ENCODE results near the gene GLOD4.
"Not testable (repeated sequence)": the region's sequence is repeated elsewhere in the genome, so short reads cannot be mapped to it uniquely, and the experiment has no call there.

GLOD4 gene

DNA sequence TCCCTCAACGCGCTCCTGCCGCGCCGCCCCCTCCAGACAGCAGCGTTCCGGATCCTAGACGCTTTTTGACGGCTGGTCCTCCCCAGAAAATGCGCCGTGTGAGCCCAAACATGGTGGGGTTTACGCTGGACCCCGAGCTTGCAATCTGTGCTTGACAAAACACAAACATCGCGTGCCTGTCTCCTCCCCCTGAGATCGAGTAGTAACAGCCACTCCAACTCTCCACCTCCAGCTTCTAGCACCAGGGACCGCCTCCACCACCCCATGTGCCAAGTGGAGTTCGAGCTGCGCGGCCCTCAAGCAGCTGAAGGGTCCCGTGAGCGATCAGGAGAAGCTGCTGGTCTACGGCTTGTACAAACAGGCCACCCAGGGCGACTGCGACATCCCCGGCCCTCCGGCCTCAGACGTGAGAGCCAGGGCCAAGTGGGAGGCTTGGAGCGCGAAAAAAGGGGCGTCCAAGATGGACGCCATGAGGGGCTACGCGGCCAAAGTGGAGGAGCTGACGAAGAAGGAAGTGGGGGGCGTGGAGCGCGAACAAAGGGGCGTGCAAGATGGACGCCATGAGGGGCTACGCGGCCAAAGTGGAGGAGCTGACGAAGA lies 29.4 kb downstream of the GLOD4 start:
- WGBS, 2 experiments, result 68% methylated on average over 40 to 43 of the region's 43 CpGs
- H3K27ac ChIP-seq (ENCODE audit: insufficient read depth, low read depth, low read length, poor library complexity, severe bottlenecking), result peak overlapping the region; percentile 36

DNA sequence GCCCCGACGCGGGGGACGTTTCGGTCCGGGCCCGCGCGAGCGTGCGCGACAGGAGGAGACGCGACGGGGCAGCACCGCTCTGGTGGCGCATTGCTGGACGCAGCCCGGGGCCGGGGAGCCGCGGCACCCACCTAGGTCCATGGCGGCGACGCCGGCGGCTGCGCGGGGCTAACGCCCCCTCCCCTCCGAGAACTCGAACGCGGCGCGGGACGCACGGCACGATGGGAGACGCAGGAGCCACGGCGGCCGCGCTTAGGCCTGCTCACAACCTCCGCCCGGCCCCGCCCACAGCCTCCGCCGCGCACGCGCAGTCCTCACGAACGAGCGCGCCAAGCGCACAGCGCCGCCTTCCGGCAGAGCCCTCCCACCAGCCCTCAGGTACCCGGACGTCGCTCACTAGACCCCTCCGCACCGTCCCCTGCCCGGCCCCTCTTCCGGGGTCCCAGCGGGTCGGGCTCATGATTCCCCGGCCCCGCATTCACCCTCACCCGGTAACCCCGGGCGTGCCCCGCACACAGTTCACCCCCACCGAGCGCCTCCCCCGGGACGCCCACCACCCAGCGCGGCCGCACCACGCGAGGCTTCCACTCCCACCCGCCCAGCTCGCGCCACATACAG lies 30.0 kb downstream of the GLOD4 start, which contains the start of gene GEMIN4:
Gene GEMIN4 (minus strand): TSS at position 263 of the 618 bp plus-strand sequence. CDS start 122 bp downstream, at position 141.
- Histone ChIP-seq H3K36me3 (ENCODE audit: control insufficient read depth, insufficient read depth, low read length) (peaks cover 16% of the 10 kb centered on the region), H3K9me3 (ENCODE audit: control insufficient read depth, low read length) (no peaks in the 10 kb centered on the region), H3K4me3 (ENCODE audit: insufficient read depth, low read depth, low read length) (peak within 1 kb of the TSS; percentile 93), H3K27me3 (ENCODE audit: control insufficient read depth, insufficient read depth, low read length, poor library complexity, severe bottlenecking) (no peaks in the 10 kb centered on the region), H3K4me1 (ENCODE audit: control insufficient read depth, insufficient read depth, low read length) (peaks cover 6% of the 10 kb centered on the region), H3K27ac (ENCODE audit: insufficient read depth, low read depth, low read length, poor library complexity, severe bottlenecking) (peak within 1 kb of the TSS; percentile 36)
- 1% methylated on average over 87 of the region's 87 CpGs for WGBS, 2 experiments

More for the DNA sequence above, 29.4 kb downstream of the GLOD4 start:
- H3K4me1 ChIP-seq (ENCODE audit: control insufficient read depth, insufficient read depth, low read length), result peaks cover 6% of the 10 kb centered on the region
- H3K9me3 ChIP-seq (ENCODE audit: control insufficient read depth, low read length), result no peaks in the 10 kb centered on the region
- H3K36me3 ChIP-seq (ENCODE audit: control insufficient read depth, insufficient read depth, low read length), result peaks cover 10% of the 10 kb centered on the region
- H3K4me3 ChIP-seq (ENCODE audit: insufficient read depth, low read depth, low read length), result peak overlapping the region; percentile 93
- no peaks in the 10 kb centered on the region for H3K27me3 ChIP-seq (ENCODE audit: control insufficient read depth, insufficient read depth, low read length, poor library complexity, severe bottlenecking)

DNA sequence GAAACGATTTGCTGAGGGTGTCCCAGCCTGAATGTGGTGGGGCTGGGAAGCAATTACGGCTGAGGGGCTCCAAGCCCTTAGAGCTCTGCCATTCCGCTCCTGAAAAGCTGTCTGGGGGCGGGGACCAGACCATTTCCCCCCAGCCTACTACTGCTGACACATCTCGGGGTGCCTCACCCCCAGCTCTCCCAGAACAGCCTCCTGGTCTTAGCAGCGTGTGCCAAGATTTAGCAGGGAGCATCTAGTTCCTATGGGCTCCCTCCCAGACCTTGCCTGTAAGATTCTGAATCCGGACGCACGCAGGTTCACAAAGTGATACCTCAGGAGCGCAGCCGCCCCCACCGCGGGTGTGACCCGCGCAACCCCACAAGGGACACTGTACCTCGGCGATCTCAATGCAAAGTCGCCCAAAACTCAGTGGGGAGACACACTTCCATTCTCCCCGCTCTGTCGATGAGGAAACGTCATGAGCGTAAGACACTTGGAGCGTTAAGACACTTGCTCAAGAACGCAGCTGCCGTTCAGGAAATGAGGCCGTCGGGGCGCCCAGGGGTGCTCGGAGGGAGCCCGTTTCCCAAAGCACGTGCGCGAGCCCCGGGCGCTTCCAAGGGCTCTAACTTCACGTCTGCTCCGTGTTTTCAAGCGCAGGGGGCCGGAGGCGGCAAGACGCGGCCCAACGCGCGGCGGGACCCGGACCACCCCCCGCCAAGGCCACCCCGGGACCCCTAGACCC lies 30.6 kb downstream of the GLOD4 start:
- Histone ChIP-seq H3K27me3 (ENCODE audit: control insufficient read depth, insufficient read depth, low read length, poor library complexity, severe bottlenecking) (no peaks in the 10 kb centered on the region), H3K9me3 (ENCODE audit: control insufficient read depth, low read length) (no peaks in the 10 kb centered on the region), H3K4me1 (ENCODE audit: control insufficient read depth, insufficient read depth, low read length) (peaks cover 6% of the 10 kb centered on the region), H3K4me3 (ENCODE audit: insufficient read depth, low read depth, low read length) (peak overlapping the region; percentile 93), H3K36me3 (ENCODE audit: control insufficient read depth, insufficient read depth, low read length) (peaks cover 22% of the 10 kb centered on the region), H3K27ac (ENCODE audit: insufficient read depth, low read depth, low read length, poor library complexity, severe bottlenecking) (no peak overlapping the region)
- 4% methylated on average over 49 of the region's 49 CpGs for WGBS, 2 experiments

DNA sequence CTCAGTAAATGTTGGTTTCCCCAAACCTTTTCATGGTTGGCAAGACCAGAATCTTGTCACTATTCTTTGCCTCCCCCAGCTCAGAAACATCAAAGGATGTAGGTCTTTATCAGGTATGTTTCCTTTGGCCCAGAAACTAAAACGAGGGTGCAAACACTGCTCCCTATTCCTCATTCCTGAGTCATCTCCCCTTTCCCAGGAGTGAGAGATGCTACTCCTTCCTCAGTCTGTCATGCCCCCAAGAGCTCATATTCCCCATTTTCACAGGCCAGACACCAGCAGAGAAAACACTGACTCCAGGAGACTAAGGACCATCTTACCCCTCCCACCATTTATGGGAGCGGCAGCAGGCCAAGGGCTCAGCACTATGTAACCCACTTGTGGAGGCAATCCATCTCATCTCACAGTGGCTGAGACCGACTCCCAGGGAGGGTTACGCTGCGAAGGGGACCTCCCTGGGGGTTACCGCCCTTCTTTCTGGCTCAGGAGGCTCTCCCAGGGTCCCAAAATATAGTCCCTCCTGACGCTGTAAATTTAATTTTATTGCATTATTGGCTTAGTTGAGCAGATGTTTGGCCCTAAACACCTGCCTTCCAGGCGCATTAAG lies 31.5 kb downstream of the GLOD4 start:
- Histone ChIP-seq H3K4me1 (ENCODE audit: control insufficient read depth, insufficient read depth, low read length) (peaks cover 6% of the 10 kb centered on the region), H3K4me3 (ENCODE audit: insufficient read depth, low read depth, low read length) (peak overlapping the region; percentile 93)
- 89 to 91% methylated on average over 8 of the region's 8 CpGs for WGBS, 2 experiments

DNA sequence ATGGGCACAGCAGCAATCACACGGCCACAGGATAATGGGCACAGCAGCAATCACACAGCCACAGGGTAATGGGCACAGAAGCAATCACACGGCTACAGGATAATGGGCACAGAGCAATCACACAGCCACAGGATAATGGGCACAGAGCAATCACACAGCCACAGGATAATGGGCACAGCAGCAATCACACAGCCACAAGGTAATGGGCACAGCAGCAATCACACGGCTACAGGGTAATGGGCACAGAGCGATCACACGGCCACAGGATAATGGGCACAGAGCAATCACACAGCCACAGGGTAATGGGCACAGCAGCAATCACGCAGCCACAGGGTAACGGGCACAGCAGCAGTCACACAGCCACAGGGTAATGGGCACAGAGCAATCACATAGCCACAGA lies 32.7 kb downstream of the GLOD4 start:
- not testable (repeated sequence) for H3K27ac ChIP-seq (ENCODE audit: insufficient read depth, low read depth, low read length, poor library complexity, severe bottlenecking); H3K4me1 ChIP-seq (ENCODE audit: control insufficient read depth, insufficient read depth, low read length); H3K9me3 ChIP-seq (ENCODE audit: control insufficient read depth, low read length); H3K27me3 ChIP-seq (ENCODE audit: control insufficient read depth, insufficient read depth, low read length, poor library complexity, severe bottlenecking); H3K4me3 ChIP-seq (ENCODE audit: insufficient read depth, low read depth, low read length)
- 68 to 69% methylated on average over 7 of the region's 7 CpGs for WGBS, 2 experiments
- H3K36me3 ChIP-seq (ENCODE audit: control insufficient read depth, insufficient read depth, low read length), result peaks cover 40% of the 10 kb centered on the region

More for the DNA sequence above, 31.5 kb downstream of the GLOD4 start:
- Histone ChIP-seq H3K36me3 (ENCODE audit: control insufficient read depth, insufficient read depth, low read length) (peaks cover 30% of the 10 kb centered on the region), H3K9me3 (ENCODE audit: control insufficient read depth, low read length) (no peaks in the 10 kb centered on the region), H3K27ac (ENCODE audit: insufficient read depth, low read depth, low read length, poor library complexity, severe bottlenecking) (no peak overlapping the region), H3K27me3 (ENCODE audit: control insufficient read depth, insufficient read depth, low read length, poor library complexity, severe bottlenecking) (no peaks in the 10 kb centered on the region)

DNA sequence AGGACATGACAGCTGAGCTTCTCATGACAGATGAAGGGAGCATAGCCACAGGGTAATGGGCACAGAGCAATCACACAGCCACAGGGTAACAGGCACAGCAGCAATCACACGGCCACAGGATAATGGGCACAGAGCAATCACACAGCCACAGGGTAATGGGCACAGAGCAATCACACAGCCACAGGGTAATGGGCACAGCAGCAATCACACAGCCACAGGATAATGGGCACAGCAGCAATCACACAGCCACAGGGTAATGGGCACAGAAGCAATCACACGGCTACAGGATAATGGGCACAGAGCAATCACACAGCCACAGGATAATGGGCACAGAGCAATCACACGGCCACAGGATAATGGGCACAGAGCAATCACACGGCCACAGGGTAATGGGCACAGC lies 33.5 kb downstream of the GLOD4 start:
- peaks cover 43% of the 10 kb centered on the region for H3K36me3 ChIP-seq (ENCODE audit: control insufficient read depth, insufficient read depth, low read length)
- H3K27ac ChIP-seq (ENCODE audit: insufficient read depth, low read depth, low read length, poor library complexity, severe bottlenecking); H3K4me1 ChIP-seq (ENCODE audit: control insufficient read depth, insufficient read depth, low read length); H3K27me3 ChIP-seq (ENCODE audit: control insufficient read depth, insufficient read depth, low read length, poor library complexity, severe bottlenecking); H3K4me3 ChIP-seq (ENCODE audit: insufficient read depth, low read depth, low read length); H3K9me3 ChIP-seq (ENCODE audit: control insufficient read depth, low read length): not testable (repeated sequence)
- 92 to 97% methylated on average over 4 of the region's 4 CpGs for WGBS, 2 experiments

DNA sequence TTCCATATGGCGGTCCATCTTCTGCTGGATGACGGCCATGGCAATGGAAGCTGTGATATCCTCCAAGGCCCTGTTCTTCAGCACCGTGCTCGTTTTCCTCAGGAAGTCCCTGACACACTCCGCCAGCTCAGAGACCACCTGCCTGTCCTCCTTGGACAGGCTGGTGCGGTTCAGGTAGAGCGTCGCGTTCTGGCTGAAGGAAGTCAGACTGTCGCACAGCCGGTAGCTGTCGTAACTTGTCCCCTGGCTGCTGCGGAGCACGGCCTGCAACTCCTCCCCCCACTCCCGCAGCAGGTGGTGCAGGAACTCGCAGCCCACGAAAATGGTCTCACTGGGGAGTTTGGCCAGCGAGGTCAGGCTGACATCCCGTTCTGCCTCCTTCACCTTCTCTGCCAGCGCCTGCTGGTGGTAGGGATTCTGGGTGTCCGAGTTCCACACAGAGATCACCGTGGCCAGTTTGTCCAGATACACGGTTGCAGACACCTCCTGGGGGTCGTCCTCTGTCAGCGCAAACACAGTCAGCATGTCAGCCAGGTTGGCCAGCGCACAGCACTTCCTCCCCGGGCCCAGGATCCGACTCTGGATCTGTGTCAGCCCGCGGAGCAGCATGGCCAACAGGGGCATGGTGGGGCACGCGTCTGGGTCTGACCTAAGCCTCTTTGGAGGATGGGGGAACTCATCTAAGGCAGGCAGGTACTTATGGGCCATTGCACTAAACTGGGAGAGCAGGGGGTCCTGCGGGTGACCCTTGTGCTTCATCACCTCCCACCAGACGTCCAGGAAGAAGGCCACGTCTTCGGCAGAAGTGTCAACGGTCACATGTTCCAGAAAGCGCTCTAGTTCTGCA lies 35.1 kb downstream of the GLOD4 start:
- H3K9me3 ChIP-seq (ENCODE audit: control insufficient read depth, low read length), result no peaks in the 10 kb centered on the region
- no peak overlapping the region for H3K27ac ChIP-seq (ENCODE audit: insufficient read depth, low read depth, low read length, poor library complexity, severe bottlenecking)
- no peaks in the 10 kb centered on the region for H3K27me3 ChIP-seq (ENCODE audit: control insufficient read depth, insufficient read depth, low read length, poor library complexity, severe bottlenecking)
- peaks cover 6% of the 10 kb centered on the region for H3K4me1 ChIP-seq (ENCODE audit: control insufficient read depth, insufficient read depth, low read length)
- peaks cover 47% of the 10 kb centered on the region for H3K36me3 ChIP-seq (ENCODE audit: control insufficient read depth, insufficient read depth, low read length)
- 94% methylated on average over 38 of the region's 38 CpGs for WGBS, 2 experiments
- no peak overlapping the region for H3K4me3 ChIP-seq (ENCODE audit: insufficient read depth, low read depth, low read length)

DNA sequence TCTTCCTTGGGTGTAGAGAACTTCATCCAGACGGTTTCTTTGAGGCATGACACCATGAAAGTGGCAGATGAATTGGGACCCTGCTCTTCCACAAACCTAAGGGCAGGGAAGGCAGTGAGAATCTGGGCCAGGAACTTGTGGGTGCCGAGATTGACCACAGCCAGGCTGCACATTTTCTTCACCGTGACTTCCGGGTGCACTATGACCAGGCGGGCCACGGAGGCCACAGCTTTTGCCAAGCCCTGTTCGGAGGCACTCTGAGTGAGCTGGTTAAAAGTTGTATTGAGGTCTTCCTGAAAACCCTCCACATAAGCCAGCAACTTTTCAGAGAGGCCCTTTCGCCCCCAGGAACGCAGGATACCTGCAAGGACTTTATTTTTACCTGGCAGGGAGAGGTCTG lies 35.9 kb downstream of the GLOD4 start:
- 96 to 98% methylated on average over 9 of the region's 9 CpGs for WGBS, 2 experiments

DNA sequence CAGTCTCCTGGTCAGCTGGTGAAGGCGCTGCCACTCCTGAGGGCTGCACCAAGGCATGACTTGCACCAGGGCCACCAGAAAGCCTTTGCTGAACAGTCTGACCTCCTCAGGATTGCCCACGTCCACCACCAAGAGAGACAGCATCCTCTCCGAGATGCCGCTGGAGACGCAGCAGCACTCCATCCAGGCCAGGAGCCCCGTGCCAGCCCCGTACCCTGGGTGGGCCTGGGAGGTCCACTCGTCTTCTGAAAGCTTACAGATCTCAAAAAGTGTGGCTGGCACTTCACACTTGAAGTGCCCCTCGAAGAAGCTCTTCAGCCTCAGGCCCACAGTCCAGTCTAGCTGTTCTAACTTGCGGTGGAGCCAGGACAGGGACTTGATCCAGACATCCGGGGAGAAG lies 36.7 kb downstream of the GLOD4 start:
- no peaks in the 10 kb centered on the region for H3K27me3 ChIP-seq (ENCODE audit: control insufficient read depth, insufficient read depth, low read length, poor library complexity, severe bottlenecking)
- WGBS, 2 experiments, result 96% methylated on average over 11 of the region's 11 CpGs
- H3K4me1 ChIP-seq (ENCODE audit: control insufficient read depth, insufficient read depth, low read length), result no peaks in the 10 kb centered on the region
- no peaks in the 10 kb centered on the region for H3K9me3 ChIP-seq (ENCODE audit: control insufficient read depth, low read length)
- H3K4me3 ChIP-seq (ENCODE audit: insufficient read depth, low read depth, low read length), result no peak overlapping the region
- H3K36me3 ChIP-seq (ENCODE audit: control insufficient read depth, insufficient read depth, low read length), result peaks cover 62% of the 10 kb centered on the region
- no peak overlapping the region for H3K27ac ChIP-seq (ENCODE audit: insufficient read depth, low read depth, low read length, poor library complexity, severe bottlenecking)

More for the DNA sequence above, 35.9 kb downstream of the GLOD4 start:
- Histone ChIP-seq H3K27me3 (ENCODE audit: control insufficient read depth, insufficient read depth, low read length, poor library complexity, severe bottlenecking) (no peaks in the 10 kb centered on the region), H3K4me3 (ENCODE audit: insufficient read depth, low read depth, low read length) (no peak overlapping the region), H3K4me1 (ENCODE audit: control insufficient read depth, insufficient read depth, low read length) (peaks cover 6% of the 10 kb centered on the region), H3K36me3 (ENCODE audit: control insufficient read depth, insufficient read depth, low read length) (peaks cover 55% of the 10 kb centered on the region), H3K9me3 (ENCODE audit: control insufficient read depth, low read length) (no peaks in the 10 kb centered on the region), H3K27ac (ENCODE audit: insufficient read depth, low read depth, low read length, poor library complexity, severe bottlenecking) (no peak overlapping the region)
